Stimulated activated effector memory CD8-positive, alpha-beta T cell treated with anti-CD3 and anti-CD28 coated beads, Interleukin-12 subunit alpha, Interleukin-12 subunit beta, amount 100 ng/mL, for 72 hours (primary cell): ENCODE data around the gene SHANK1.
A peak's percentile ranks its signal among the peaks of the same experiment; 100 is the strongest.

Experiments used
- ATAC-seq: fragments of 150-1000 bp; cut with Tn5 transposase; 2 replicates; pipeline ENCODE4 v1.10.0; 2021
- DNase-seq, 2 donors: peaks; one replicate each; pipeline ENCODE4 v3.0.0; 2021 to 2022; ENCODE audit warnings: low spot score in 2 of 2
- H3K27ac Mint-ChIP-seq: one replicate; pipeline ENCODE4 v1.8.0; 2022; ENCODE audit warnings: mild to moderate bottlenecking, mixed read lengths
- H3K36me3 Mint-ChIP-seq: one replicate; pipeline ENCODE4 v1.8.0; 2022; ENCODE audit warnings: mild to moderate bottlenecking, mixed read lengths
- H3K4me1 Mint-ChIP-seq: one replicate; pipeline ENCODE4 v1.8.0; 2022; ENCODE audit warnings: mixed read lengths
- H3K4me3 Mint-ChIP-seq: one replicate; pipeline ENCODE4 v1.8.0; 2022; ENCODE audit warnings: mild to moderate bottlenecking, mixed read lengths
- H3K9me3 Mint-ChIP-seq: one replicate; pipeline ENCODE4 v1.8.0; 2022; ENCODE audit warnings: mixed read lengths

Gene SHANK1

DNA sequence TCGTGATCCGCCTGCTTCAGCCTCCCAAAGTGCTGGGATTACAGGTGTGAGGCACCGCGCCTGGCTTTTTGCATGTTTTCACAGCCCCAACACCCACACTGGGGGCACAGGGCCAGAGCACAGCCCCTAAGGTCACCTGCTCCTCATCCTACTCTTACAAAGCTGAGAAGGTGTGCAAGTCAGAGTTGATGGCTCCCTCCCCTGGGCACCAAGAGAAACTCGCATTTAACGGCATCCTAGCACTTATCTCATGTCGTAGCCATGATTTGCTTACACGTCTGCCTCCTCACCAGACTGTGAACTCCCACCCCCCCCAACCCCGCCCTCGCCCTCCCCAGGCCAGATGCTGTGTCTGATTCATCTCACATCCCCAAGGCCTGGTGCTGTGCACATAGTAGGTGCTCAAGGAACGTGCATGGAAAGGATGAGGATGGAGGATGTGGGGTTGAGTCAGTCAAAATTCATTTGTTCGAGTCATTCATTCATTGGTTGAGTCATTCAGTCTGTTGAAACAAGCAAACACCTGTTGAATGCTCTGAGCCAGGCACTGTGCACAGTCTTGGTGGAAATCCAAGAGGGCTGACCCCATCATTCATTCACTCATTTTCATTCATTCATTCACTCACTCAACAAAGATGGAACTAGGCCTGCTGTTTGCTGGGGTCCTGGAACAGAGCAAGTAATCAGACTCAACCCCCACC lies 11.3 kb downstream of the SHANK1 start:
- DNase-seq (no peak), ATAC-seq (no peak)
- no peak overlapping the region for H3K4me3 Mint-ChIP-seq
- no peaks in the 10 kb centered on the region for H3K36me3 Mint-ChIP-seq
- H3K9me3 Mint-ChIP-seq: no peaks in the 10 kb centered on the region
- H3K4me1 Mint-ChIP-seq: peaks cover 4% of the 10 kb centered on the region
- no peak overlapping the region for H3K27ac Mint-ChIP-seq

- ATAC-seq (no peak), DNase-seq (no peak)
- no peaks in the 10 kb centered on the region for H3K9me3 Mint-ChIP-seq
- H3K4me3 Mint-ChIP-seq: no peak overlapping the region
- peaks cover 4% of the 10 kb centered on the region for H3K4me1 Mint-ChIP-seq
- H3K27ac Mint-ChIP-seq: no peak overlapping the region
- H3K36me3 Mint-ChIP-seq: no peaks in the 10 kb centered on the region
Observed at GRCh38 chr19:50706387-50706786, 13.2 kb downstream of the SHANK1 start.

DNA sequence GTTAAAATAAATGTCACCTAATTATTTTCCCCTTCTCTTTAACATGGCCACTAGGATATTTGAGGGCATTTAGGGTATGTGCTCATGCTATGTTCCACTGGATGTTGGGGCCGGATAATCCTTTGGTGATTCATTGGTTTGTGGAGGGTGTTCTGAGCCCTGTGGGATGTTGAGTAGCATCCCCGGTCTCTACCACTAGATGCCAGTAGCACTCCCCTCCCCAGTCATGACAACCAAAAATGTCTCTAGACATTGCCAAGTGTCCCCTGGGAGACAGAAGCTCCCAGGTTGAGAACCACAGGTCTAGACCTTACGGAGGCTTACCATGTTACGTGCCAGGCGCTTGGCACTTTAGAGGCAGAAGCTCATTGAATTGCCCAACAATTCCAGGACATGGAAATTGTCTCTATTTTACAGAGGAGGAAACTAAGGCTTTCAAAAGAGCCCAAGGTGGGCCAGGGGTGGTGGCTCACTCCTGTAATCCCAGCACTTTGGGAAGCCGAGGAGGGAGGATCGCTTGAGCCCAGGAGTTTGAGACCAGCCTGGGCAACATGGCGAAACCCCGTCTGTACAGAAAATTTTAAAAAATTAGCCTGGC lies 14.1 kb downstream of the SHANK1 start:
- Mint-ChIP-seq H3K4me3 (no peak overlapping the region), H3K36me3 (no peaks in the 10 kb centered on the region), H3K27ac (no peak overlapping the region), H3K9me3 (no peaks in the 10 kb centered on the region), H3K4me1 (peaks cover 4% of the 10 kb centered on the region)
- ATAC-seq (peak; percentile 65), DNase-seq (no peak)

- Mint-ChIP-seq H3K27ac (no peak overlapping the region), H3K9me3 (no peaks in the 10 kb centered on the region), H3K4me1 (peaks cover 4% of the 10 kb centered on the region), H3K36me3 (no peaks in the 10 kb centered on the region), H3K4me3 (no peak overlapping the region)
- no peak for ATAC-seq
- no peak for DNase-seq
Observed at GRCh38 chr19:50703915-50704796, 15.4 kb downstream of the SHANK1 start.

DNA sequence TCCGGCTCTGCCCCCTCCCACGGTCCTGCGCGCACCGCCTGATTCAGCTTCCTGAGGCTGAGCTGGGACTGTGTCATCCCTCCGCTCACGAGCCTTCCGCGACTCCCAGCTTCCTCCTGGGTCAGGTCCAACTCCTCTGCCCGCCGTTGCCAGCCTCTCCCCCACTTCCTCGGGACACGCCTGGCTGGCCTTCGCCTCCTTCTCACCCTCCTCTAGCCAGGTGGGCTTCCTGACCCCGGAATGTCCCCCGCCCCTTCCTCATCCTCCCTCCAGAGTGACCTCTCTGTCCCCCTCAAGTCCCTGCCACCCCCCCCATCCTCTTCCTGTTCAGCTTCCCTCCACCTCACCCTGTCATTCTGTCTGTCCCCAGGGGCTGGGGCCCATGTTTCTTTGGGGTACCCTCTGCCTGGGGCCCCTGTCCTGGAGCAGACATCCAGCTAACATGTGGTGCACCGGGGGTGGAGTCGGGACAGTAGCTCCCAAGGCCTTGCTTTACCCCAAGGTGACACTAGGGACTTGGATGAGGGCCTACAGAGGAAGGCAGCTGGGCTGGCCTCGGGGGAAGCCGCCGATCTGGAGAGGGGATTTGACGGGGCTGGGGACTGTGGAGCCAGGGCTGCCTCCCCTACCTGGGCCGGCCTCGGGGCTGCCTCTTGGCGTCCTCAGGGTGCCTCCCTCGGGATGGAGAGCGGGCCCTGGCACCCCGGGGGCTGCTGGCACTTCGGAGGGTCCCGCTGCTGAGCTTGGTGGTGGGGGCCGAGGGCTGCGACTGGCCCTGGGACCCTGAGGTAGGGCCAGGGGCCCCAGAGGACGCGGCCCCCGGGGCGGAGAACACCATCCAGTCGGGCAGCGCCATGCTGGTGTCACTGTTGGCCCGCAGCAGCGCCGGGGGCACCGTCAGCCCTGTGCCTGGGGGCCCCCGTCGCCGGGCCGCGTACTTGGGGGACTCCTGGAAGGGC lies 16.5 kb downstream of the SHANK1 start:
- no peak for ATAC-seq

DNA sequence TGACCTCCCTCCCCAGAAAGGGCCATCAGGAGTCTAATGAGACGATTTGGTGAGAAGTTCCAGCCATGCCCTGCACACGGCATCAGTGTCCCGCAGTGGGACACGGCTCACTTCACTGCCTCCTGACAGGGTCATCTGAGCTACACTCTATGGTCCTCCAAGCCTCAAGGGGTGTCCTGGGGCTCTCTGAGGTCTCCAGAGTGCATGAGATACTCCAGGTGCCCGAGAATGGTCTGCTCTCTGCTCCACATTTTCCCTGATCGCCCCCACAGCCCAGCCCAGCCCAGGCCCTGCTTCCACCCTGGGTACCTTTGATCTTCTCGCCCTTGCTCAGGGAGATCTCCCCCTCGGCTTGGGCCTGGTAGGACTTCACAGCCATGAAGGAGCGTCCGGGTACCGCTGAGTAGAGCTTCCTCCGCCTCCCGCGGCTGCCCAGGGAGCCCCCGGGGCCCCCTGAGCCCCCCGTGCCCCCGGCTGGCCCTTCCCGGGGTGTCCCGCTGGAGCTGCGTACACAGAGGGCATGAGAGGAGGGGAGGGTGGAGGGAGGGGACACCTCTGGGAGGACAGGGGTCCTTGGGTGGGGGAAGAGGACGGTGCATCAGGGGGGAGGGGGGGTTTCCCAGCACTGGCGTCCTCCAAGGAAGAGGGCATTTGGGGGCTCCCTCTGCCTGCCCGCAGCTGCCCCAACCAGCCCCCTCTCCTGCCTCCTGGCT lies 17.3 kb downstream of the SHANK1 start:
- ATAC-seq: no peak
- Mint-ChIP-seq H3K27ac (no peak overlapping the region), H3K36me3 (no peaks in the 10 kb centered on the region), H3K4me1 (peaks cover 4% of the 10 kb centered on the region), H3K4me3 (no peak overlapping the region), H3K9me3 (no peaks in the 10 kb centered on the region)
- no peak for DNase-seq

More for the DNA sequence above, 16.5 kb downstream of the SHANK1 start:
- no peak overlapping the region for H3K27ac Mint-ChIP-seq
- no peak for DNase-seq
- H3K36me3 Mint-ChIP-seq: no peaks in the 10 kb centered on the region
- H3K9me3 Mint-ChIP-seq: no peaks in the 10 kb centered on the region
- no peak overlapping the region for H3K4me3 Mint-ChIP-seq
- peaks cover 4% of the 10 kb centered on the region for H3K4me1 Mint-ChIP-seq

DNA sequence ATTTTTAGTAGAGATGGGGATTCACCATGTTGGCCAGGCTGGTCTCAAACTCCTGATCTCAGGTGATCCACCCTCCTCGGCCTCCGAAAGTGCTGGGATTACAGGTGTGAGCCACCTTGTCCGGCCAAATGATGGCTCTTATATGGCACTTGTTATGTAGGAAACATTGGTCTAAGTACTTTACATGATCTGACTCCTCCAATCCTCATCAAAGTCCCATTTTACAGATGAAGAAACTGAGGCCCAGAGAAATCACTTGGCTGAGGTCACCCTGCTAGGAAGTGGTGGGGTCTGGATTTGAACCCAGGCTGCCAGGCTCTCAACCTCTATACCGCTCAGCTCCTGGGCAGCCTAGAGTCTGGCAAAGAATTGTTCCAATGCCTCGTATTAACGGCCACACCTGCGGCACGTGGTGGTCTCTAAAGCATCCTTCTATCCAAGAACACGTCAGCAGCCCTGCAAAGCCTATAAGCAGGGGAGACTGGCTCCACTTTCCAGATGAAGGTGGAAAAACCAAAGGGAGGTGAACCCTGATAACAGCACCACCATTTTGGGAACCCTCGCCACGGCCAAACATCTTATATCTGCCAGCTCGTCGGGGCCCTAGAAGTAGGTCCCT lies 18.1 kb downstream of the SHANK1 start:
- Mint-ChIP-seq H3K36me3 (no peaks in the 10 kb centered on the region), H3K4me1 (peaks cover 4% of the 10 kb centered on the region), H3K27ac (no peak overlapping the region), H3K9me3 (no peaks in the 10 kb centered on the region), H3K4me3 (no peak overlapping the region)
- DNase-seq (no peak), ATAC-seq (no peak)

DNA sequence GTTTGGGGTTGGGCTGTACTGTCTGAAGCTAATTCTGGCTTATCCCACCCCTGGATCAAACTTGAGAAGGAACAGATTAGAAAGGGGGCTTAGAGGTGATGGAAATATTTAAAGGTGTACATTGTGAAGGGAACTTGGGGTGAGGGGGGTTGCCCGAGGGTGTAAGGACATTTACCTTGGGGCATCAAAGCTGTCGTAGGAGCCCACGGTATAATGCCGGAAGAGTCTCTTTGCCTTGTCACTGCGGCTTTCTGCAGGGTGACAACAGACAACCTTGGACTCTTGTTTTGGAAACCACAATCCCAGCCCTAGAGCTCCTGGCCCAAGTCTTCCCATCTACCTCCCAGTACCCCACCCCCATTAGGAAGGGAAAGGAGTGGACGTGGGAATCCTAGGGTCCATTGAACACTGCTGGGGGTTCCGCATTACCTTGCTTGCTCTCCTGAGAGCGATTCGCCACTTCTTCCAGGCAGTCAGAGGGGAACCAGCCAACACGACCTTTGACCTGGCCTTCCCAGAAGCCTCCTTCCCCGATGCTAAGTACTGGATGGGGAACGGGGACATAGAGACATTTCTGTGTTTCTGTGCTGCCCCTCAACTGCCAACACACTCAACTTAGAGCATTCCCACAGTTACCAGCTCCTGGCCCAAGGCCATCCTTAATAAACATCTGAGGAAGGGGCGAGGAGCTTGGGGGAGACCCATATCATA lies 22.0 kb downstream of the SHANK1 start:
- Mint-ChIP-seq H3K4me3 (no peak overlapping the region), H3K9me3 (no peaks in the 10 kb centered on the region), H3K4me1 (no peaks in the 10 kb centered on the region), H3K27ac (no peak overlapping the region), H3K36me3 (no peaks in the 10 kb centered on the region)
- ATAC-seq (no peak), DNase-seq (no peak)

DNA sequence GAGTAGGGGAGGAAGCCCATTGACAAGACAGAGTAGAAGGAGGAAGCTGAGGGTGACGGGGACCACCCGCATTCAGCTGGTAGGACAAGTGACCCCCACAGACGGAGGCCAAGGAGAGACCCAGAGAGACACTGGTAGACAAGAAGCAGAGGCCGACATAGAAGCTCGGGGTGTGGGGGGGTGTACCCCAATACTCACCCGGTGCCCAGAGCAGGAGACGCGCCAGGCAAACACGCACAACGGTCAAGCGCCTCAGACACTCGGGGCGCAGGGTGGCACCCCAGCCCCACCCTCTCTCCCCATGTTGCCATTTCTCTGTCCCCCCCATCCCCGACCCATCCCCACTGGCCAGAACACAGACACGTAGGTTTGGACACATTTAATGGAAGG lies 23.5 kb downstream of the SHANK1 start:
- H3K27ac Mint-ChIP-seq: no peak overlapping the region
- no peak overlapping the region for H3K4me3 Mint-ChIP-seq
- no peak for DNase-seq
- no peak for ATAC-seq
- no peaks in the 10 kb centered on the region for H3K9me3 Mint-ChIP-seq
- H3K4me1 Mint-ChIP-seq: no peaks in the 10 kb centered on the region
- H3K36me3 Mint-ChIP-seq: no peaks in the 10 kb centered on the region

DNA sequence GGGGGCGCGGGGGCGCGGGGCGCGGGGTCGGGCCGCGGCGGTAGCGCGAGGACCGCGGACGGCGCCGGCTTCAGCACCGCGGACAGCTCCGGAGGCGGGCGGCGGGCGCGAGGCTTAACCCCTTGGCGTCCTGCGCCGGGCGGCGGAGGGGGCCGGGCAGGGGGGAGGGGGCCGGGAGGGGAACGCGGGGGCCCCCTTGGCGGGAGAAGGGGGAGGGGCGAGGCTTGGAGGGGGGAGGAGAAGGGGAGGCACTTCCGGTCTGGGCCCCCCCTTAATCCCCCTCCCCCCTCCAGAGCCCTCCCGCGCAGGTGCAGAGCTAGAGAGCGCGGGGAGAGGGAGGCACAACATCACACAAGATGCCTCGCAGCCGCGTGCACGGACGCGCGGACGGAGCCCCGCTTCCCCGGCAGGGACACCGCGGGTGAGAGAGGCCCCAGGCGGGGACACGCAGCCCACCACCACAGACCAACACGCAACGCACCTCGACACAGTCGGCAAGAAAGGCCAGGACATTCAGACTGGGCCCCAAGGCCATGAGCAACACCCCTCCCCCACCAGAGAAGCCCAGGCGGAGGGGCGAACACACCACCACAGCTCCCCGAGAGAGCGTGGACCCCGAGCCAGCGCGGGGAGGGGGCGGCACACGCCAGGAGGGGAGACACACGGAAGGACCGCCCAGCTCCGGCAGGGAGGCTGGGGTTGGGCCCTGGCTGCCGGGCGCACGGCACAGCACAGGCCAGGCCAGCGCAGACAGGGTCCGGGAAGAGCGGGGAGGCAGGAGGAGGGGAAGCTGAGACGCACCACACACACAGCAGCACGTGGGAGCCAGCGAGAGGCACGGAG lies 24.1 kb downstream of the SHANK1 start:
- ATAC-seq (no peak), DNase-seq (no peak)

GRCh38 chr19:50694815-50695145 lies 24.8 kb downstream of the SHANK1 start:
- no peak for ATAC-seq
- Mint-ChIP-seq H3K36me3 (no peaks in the 10 kb centered on the region), H3K27ac (no peak overlapping the region), H3K9me3 (no peaks in the 10 kb centered on the region), H3K4me3 (no peak overlapping the region), H3K4me1 (no peaks in the 10 kb centered on the region)
- no peak for DNase-seq

More for the DNA sequence above, 24.1 kb downstream of the SHANK1 start:
- Mint-ChIP-seq H3K4me1 (no peaks in the 10 kb centered on the region), H3K36me3 (no peaks in the 10 kb centered on the region), H3K4me3 (no peak overlapping the region), H3K27ac (no peak overlapping the region), H3K9me3 (no peaks in the 10 kb centered on the region)

GRCh38 chr19:50693064-50693975 lies 26.3 kb downstream of the SHANK1 start:
- no peak overlapping the region for H3K4me3 Mint-ChIP-seq

More at GRCh38 chr19:50693064-50693975, 26.3 kb downstream of the SHANK1 start:
- DNase-seq (no peak), ATAC-seq (no peak)
- H3K27ac Mint-ChIP-seq: no peak overlapping the region
- H3K4me1 Mint-ChIP-seq: no peaks in the 10 kb centered on the region
- no peaks in the 10 kb centered on the region for H3K9me3 Mint-ChIP-seq
- H3K36me3 Mint-ChIP-seq: no peaks in the 10 kb centered on the region
